ENCODE measurements around the gene CABLES2.

DNA sequence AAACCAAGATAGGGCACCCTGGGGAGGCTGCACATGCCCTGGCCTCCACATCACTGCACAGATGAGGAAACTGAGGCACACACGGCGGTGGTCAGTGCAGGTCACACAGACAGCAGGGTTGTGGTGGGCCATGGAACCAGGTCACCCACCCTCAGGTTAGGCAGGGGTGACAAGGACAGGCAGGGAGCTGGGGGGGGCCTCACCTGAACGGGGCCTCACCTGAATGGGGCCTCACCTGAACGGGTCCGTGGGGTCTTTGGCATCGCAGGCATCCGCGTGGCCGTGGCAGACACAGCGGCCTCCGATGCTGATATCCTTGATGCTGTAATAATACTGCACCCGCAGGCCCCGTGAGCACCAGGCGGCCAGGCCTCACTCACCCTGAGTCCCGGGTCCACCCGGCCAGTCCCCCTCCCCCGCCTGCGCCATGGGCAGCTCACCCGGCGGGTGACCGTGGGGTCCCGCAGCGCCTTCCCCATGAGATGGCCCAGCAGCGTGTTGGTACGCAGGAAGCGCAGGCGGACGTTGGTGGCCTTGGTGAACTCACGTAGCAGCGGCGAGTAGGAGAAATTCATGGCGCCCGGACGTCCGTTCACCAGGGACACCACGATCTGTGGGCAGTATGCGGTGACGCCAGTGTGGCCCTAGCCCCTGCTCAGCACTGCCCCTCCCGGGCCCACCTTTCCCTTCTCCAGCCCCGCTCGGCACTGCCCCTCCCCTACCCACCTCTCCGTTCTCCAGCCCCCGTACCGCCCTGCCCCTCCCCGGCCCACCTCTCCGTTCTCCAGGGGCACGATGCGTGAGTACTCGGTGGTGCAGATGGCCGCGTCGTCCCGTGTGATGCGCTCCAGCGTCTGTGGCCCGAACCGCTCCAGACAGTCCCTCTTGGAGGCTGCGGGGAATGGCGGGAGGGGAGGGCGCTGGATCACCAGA is 55.4 kb downstream of the CABLES2 start:
- TF ChIP-seq CTCF (IDR thresholded peaks at IDR 0.05 in 2 of 3, conservative IDR thresholded peaks at IDR 0.05 in 1 of 3; ENCODE audit: control insufficient read depth in 2 of 3, extremely low read depth in 1 of 3, insufficient read depth in 1 of 3, low read depth in 3 of 3, low read length in 3 of 3): no peak
- no peak for TF ChIP-seq PKNOX1 (IDR thresholded peaks at IDR 0.05)
- TF ChIP-seq, protein P1, sequence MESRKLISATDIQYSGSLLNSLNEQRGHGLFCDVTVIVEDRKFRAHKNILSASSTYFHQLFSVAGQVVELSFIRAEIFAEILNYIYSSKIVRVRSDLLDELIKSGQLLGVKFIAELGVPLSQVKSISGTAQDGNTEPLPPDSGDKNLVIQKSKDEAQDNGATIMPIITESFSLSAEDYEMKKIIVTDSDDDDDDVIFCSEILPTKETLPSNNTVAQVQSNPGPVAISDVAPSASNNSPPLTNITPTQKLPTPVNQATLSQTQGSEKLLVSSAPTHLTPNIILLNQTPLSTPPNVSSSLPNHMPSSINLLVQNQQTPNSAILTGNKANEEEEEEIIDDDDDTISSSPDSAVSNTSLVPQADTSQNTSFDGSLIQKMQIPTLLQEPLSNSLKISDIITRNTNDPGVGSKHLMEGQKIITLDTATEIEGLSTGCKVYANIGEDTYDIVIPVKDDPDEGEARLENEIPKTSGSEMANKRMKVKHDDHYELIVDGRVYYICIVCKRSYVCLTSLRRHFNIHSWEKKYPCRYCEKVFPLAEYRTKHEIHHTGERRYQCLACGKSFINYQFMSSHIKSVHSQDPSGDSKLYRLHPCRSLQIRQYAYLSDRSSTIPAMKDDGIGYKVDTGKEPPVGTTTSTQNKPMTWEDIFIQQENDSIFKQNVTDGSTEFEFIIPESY (IDR thresholded peaks at IDR 0.05): no peak
- no peak for TF ChIP-seq POLR2AphosphoS2 (IDR thresholded peaks at IDR 0.05; ENCODE audit: low read depth, low read length)
- no peak for TF ChIP-seq JUNB (IDR thresholded peaks at IDR 0.05)
- no peak for TF ChIP-seq CREB1 (IDR thresholded peaks at IDR 0.05; ENCODE audit: low read depth)
- TF ChIP-seq, protein P2, sequence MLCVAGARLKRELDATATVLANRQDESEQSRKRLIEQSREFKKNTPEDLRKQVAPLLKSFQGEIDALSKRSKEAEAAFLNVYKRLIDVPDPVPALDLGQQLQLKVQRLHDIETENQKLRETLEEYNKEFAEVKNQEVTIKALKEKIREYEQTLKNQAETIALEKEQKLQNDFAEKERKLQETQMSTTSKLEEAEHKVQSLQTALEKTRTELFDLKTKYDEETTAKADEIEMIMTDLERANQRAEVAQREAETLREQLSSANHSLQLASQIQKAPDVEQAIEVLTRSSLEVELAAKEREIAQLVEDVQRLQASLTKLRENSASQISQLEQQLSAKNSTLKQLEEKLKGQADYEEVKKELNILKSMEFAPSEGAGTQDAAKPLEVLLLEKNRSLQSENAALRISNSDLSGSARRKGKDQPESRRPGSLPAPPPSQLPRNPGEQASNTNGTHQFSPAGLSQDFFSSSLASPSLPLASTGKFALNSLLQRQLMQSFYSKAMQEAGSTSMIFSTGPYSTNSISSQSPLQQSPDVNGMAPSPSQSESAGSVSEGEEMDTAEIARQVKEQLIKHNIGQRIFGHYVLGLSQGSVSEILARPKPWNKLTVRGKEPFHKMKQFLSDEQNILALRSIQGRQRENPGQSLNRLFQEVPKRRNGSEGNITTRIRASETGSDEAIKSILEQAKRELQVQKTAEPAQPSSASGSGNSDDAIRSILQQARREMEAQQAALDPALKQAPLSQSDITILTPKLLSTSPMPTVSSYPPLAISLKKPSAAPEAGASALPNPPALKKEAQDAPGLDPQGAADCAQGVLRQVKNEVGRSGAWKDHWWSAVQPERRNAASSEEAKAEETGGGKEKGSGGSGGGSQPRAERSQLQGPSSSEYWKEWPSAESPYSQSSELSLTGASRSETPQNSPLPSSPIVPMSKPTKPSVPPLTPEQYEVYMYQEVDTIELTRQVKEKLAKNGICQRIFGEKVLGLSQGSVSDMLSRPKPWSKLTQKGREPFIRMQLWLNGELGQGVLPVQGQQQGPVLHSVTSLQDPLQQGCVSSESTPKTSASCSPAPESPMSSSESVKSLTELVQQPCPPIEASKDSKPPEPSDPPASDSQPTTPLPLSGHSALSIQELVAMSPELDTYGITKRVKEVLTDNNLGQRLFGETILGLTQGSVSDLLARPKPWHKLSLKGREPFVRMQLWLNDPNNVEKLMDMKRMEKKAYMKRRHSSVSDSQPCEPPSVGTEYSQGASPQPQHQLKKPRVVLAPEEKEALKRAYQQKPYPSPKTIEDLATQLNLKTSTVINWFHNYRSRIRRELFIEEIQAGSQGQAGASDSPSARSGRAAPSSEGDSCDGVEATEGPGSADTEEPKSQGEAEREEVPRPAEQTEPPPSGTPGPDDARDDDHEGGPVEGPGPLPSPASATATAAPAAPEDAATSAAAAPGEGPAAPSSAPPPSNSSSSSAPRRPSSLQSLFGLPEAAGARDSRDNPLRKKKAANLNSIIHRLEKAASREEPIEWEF (IDR thresholded peaks at IDR 0.05; ENCODE audit: insufficient replicate concordance, low read depth, low read length): no peak
- no peak for TF ChIP-seq HDAC2 (IDR thresholded peaks at IDR 0.05)
- TF ChIP-seq E2F8 (IDR thresholded peaks at IDR 0.05; ENCODE audit: low read depth, partially characterized antibody): no peak
- no peak for TF ChIP-seq POLR2AphosphoS5 (IDR thresholded peaks at IDR 0.05; ENCODE audit: low read length)
- TF ChIP-seq EP300 (IDR thresholded peaks at IDR 0.05; ENCODE audit: borderline replicate concordance in 1 of 2, control insufficient read depth in 1 of 2, low read depth in 2 of 2, low read length in 2 of 2): no peak
- no peak for TF ChIP-seq MAX (IDR thresholded peaks at IDR 0.05; ENCODE audit: low read depth, low read length)
- TF ChIP-seq SP1 (IDR thresholded peaks at IDR 0.05; ENCODE audit: low read depth, low read length): no peak
- no peak for TF ChIP-seq MYC (IDR thresholded peaks at IDR 0.05; ENCODE audit: insufficient read depth, insufficient read length, insufficient replicate concordance, low read length, severe bottlenecking)
